Measurements from ENCODE around the gene TMEM134. TPM values are rescaled to one million over a fixed set of nuclear protein-coding genes. Genes with fewer than 3 reads are reported as not detected.

TMEM134 gene
- total RNA-seq, 4 donors from 2014 or later = 79.8 to 155 (median 108) TPM

- Histone ChIP-seq H3K27me3 (peaks cover 0 to 4% (median 0%) of the 10 kb centered on the region in 3 donors), H3K4me1 (peaks cover 23 to 25% of the 10 kb centered on the region in 2 donors), H3K36me3 (no peaks in the 10 kb centered on the region), H3K4me3 (no peak overlapping the region), H3K9me3 (no peaks in the 10 kb centered on the region), H3K27ac (no peak overlapping the region)
- no peak for TF ChIP-seq CTCF (IDR thresholded peaks at IDR 0.05 in 4 of 5, conservative IDR thresholded peaks at IDR 0.05 in 1 of 5)
- no peak for ATAC-seq
- in situ Hi-C loops (cut with MboI; ENCODE audit: low sequenced_read_pairs in 4 of 4) = no loop called here
- DNase-seq = no peak
- intact Hi-C loops (cut with DNase I; ENCODE audit: low total_unique reads) = no loop called here
These were observed 40.9 kb upstream of the TMEM134 start for GRCh38 chr11:67510023-67510345.

- H3K36me3 ChIP-seq = no peaks in the 10 kb centered on the region
- peaks cover 26 to 32% of the 10 kb centered on the region in 2 donors for H3K4me1 ChIP-seq
- DNase-seq = peak; percentile 94 to 96
- peak overlapping the region; percentile 94 to 99 (median 96) for H3K27ac ChIP-seq
- H3K9me3 ChIP-seq = no peaks in the 10 kb centered on the region
- peak overlapping the region; percentile 77 to 87 (median 85) for H3K4me3 ChIP-seq
- in situ Hi-C loops (cut with MboI; ENCODE audit: low sequenced_read_pairs in 4 of 4) (loop anchor here in 3 of 4 donors (10.0 kb wide), 1 partner anchor 114 kb away; the partner anchor contains the start of gene RAD9A (in 3 of the 3)), intact Hi-C loops (cut with DNase I; ENCODE audit: low total_unique reads) (loop anchor here (1.0 kb wide), 2 partner anchors 39 to 155 kb away; partner anchors contain the start of genes POLD4 and TMEM134)
- TF ChIP-seq POLR2A (IDR thresholded peaks at IDR 0.05) (no peak), CTCF (IDR thresholded peaks at IDR 0.05 in 4 of 5, conservative IDR thresholded peaks at IDR 0.05 in 1 of 5) (no peak)
- H3K27me3 ChIP-seq = peaks cover 0 to 12% (median 0%) of the 10 kb centered on the region in 3 donors
- ATAC-seq = peak; percentile 75 to 76
These were observed 39.6 kb upstream of the TMEM134 start for GRCh38 chr11:67508486-67509121.

GRCh38 chr11:67507864-67508485, 38.9 kb upstream of the TMEM134 start, which contains the start of gene CDK2AP2:
TSS of gene CDK2AP2 (minus strand) at chr11:67508162. CDS start at chr11:67508082, 80 bp downstream.
- intact Hi-C loops (cut with DNase I; ENCODE audit: low total_unique reads) (loop anchor here (1.0 to 2.0 kb wide), 4 partner anchors 25 to 155 kb away; partner anchors contain the start of genes AIP, POLD4, RPS6KB2 and TMEM134), in situ Hi-C loops (cut with MboI; ENCODE audit: low sequenced_read_pairs in 4 of 4) (loop anchor here in 3 of 4 donors (10.0 kb wide), 1 partner anchor 113 kb away; the partner anchor contains the start of gene RAD9A (in 3 of the 3))
- peak; percentile 99 for DNase-seq
- ATAC-seq = peak; percentile 82 to 88
- Histone ChIP-seq H3K36me3 (no peaks in the 10 kb centered on the region), H3K27ac (peak within 1 kb of the TSS; percentile 94 to 99 (median 96)), H3K27me3 (peaks cover 0 to 13% (median 0%) of the 10 kb centered on the region in 3 donors), H3K4me1 (peaks cover 26 to 35% of the 10 kb centered on the region in 2 donors), H3K4me3 (peak within 1 kb of the TSS; percentile 77 to 87 (median 85)), H3K9me3 (no peaks in the 10 kb centered on the region)
- TF ChIP-seq CTCF (IDR thresholded peaks at IDR 0.05 in 4 of 5, conservative IDR thresholded peaks at IDR 0.05 in 1 of 5) (peak in 1 of 5 experiments; percentile 23), POLR2A (IDR thresholded peaks at IDR 0.05) (peak; percentile 97 to 99)

GRCh38 chr11:67507242-67507863, 38.3 kb upstream of the TMEM134 start:
- Histone ChIP-seq H3K9me3 (no peaks in the 10 kb centered on the region), H3K27ac (peak overlapping the region; percentile 94 to 99 (median 96)), H3K36me3 (no peaks in the 10 kb centered on the region), H3K4me3 (peak overlapping the region; percentile 77 to 87 (median 85)), H3K27me3 (peaks cover 0 to 13% (median 0%) of the 10 kb centered on the region in 3 donors), H3K4me1 (peaks cover 26 to 35% of the 10 kb centered on the region in 2 donors)
- intact Hi-C loops (cut with DNase I; ENCODE audit: low total_unique reads) = loop anchor here (2.0 kb wide), 2 partner anchors 25 to 79 kb away; partner anchors contain the start of genes AIP and RPS6KB2
- ATAC-seq (no peak), DNase-seq (no peak)
- in situ Hi-C loops (cut with MboI; ENCODE audit: low sequenced_read_pairs in 4 of 4) = loop anchor here in 3 of 4 donors (10.0 kb wide), 1 partner anchor 113 kb away; the partner anchor contains the start of gene RAD9A (in 3 of the 3)
- no peak for TF ChIP-seq POLR2A (IDR thresholded peaks at IDR 0.05)
- TF ChIP-seq CTCF (IDR thresholded peaks at IDR 0.05 in 4 of 5, conservative IDR thresholded peaks at IDR 0.05 in 1 of 5) = no peak
